ENCODE data around the gene TMEM37. TPM values are rescaled to one million over a fixed set of nuclear protein-coding genes. Genes with fewer than 3 reads are reported as not detected.
"Not testable (repeated sequence)": the region's sequence is repeated elsewhere in the genome, so short reads cannot be mapped to it uniquely, and the experiment has no call there.

TMEM37 gene, protein sequence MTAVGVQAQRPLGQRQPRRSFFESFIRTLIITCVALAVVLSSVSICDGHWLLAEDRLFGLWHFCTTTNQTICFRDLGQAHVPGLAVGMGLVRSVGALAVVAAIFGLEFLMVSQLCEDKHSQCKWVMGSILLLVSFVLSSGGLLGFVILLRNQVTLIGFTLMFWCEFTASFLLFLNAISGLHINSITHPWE
- not detected for total RNA-seq

DNA sequence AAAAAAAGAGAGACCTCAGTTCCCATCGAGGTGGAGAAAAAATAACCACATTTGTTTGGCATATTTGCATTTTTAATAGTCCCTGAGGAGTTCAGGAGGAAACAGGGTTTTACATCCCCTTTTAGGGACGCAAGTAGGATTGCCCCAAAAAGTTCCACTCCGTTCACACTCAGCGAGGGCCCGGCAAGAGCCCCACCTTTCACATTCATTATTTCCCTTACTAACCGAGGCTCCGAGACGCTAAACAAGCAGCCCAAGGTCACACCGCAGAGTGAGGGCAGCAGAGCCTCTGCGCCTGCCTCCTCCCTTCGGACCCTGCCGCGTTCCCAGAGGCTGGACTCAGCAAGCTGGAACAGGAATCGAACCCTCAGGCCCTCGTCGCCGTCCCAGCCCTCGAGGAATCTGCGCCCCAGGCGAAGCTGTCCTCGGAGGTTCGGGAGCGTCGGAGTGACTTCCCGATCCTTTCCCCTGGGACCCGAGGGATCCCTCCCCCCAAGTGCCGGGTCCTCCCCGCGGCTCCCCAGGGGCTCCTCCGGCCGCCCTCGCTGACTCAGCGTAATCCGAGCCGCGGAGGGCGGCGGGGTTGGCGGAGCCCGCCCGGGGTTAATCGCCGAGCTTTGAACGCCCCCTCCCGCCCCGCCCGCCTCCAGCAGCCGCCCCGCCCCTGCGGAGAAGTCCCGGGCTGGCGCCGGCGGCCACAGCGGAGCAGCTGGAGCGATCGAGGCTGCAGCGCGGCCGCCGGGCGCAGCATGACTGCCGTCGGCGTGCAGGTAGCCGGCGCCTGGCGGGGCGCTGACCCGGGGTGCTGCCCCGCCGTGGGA is at the start of gene TMEM37:
TSS of gene TMEM37 (plus strand) at position 700 of the 821 bp plus-strand sequence. CDS start at position 750, 50 bp downstream.
- no peak for DNase-seq

DNA sequence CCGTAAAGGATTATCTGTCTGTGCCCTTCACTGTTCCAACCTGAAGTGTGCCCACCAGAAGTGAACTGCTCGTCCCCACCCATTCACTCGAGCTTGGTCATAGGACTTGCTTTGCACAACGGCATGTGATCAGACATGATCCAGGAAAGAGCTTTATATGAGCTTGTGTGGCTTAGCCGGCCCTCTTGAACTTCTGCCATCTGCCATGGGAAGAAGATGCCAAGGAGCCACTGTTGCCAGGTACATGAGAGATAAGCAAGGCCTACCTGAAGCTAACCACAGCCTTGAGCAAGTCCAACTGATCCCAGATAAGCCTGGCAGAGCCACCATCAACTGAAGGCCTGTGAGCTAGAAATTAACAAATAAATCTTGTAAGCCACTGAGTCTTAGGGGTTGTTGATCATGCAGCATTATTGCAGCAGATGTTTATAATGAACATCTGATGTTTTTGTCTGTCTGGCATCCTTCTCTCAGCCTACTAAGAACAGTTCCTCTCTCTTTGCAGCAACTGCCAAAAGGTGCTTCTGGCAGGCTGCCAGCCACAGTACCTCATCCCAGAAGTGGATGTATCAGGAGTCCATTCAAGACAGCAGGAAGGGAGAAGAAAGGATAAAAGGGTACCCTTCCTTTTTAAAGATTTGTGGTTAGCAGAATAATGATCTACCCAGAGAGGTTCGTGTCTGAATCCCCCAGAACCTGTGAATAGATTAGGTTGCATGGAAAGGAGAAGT is 48.1 kb upstream of the TMEM37 start:
- DNase-seq: no peak

GRCh38 chr2:119384971-119385370 is 46.7 kb upstream of the TMEM37 start:
- no peak for DNase-seq

DNA sequence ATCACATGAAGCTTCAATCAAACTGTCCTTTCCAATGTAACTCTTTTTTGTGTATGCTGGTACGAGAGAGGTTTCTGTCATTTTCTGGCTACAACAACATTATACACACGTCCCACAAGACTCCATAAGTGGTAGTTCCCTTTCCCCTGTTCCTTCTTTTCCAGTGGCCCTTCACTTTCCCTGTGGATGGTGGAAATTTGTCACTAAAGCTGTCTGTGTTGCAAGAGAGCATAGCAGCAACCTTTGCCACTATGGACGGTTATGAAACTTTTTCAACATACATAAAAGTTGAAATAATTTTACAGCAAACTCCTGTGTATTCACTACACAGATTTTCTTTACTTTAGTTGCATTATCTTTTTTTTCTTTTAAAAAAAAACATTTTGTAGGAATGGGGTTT is 46.2 kb upstream of the TMEM37 start:
- no peak for DNase-seq

DNA sequence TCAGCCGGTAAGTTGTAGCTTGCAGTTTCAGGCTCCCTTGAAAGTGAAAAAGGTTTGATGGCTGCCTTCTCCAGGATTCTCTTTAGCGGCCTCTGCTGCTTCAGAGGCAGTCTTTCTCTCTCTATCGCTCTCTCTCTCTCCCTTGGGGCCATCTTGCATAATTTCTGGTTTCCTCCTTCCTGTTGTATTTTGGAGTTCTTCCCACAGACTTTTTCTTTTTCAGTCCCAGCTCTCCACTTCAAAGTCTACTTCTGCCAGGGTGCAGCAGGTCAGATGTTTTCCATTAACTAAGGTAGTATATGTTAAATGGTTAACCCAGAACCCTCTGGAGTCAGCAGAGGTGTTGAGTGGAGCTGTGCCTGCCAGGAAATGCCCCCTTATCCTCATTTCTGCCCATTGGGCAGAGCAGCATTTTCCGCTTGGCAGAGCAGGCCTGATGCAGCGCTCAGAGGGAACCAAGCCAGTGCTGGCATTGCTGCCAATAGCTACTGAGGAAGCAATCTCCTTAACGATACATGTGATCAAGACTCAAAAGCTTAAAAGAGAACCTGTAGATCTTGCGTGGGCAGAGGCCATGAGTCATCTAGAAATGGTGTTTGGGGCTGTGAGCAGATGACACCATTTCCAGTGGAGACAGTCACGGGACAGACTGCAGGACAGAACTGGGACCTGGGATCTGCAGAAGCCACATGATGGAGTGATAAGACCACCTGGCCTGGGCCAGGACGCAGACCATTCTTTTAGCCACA is 44.1 kb upstream of the TMEM37 start:
- no peak for DNase-seq

- no peak for DNase-seq
Observed at GRCh38 chr2:119389615-119390306, 41.9 kb upstream of the TMEM37 start.

DNA sequence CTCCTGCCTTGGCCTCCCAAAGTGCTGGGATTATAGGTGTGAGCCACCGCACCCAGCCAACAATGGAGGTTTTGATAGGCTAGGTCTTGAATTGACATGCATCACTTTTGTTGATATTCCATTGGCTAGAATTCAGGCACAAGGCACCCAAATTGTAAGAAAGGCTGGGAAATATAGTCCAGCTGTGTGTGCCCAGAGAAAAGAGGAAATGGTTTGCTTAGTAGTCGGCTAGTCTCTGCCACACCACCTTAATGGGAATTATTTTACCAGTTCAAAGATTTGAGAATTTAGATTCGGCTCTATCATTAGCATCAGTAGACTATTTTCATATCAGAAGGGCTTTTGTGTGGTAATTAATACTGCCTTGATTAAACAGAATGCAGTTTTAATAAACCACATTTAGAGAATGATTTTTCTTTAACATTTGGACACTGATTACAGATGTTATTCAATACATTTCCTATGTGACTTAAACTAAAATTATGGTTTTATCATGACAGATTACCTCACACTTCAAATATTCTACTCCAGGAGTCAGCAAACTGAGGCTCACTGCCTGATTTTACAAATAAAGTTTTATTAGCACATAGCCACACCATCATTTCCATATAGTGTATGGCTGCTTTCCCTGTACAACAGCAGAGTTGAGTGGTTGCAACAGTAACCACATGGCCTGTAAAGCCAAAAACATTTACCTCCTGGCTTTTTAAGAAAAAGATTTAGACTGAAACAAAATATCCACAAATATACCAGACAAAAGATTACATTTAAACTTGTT is 37.5 kb upstream of the TMEM37 start:
- DNase-seq: no peak

- DNase-seq: no peak
Observed at GRCh38 chr2:119397196-119397595, 34.5 kb upstream of the TMEM37 start.

DNA sequence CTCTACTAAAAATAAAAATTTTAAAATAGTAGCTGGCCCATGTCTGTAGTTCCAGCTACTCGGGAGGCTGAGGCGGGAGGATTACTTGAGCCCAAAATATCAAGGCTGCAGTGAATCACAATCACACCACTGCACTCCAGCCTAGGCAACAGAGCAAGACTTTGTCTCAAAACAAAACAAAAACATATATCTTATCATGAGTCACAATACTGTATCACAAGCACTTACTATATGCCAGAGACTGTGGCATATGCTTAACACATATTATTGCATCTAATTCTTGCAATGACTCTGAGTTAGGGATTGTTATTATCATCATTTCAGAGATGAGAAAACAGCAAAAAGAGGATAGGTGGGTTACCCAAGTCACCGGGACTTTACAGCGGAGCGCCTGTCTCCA is 29.5 kb upstream of the TMEM37 start:
- no peak for DNase-seq

DNA sequence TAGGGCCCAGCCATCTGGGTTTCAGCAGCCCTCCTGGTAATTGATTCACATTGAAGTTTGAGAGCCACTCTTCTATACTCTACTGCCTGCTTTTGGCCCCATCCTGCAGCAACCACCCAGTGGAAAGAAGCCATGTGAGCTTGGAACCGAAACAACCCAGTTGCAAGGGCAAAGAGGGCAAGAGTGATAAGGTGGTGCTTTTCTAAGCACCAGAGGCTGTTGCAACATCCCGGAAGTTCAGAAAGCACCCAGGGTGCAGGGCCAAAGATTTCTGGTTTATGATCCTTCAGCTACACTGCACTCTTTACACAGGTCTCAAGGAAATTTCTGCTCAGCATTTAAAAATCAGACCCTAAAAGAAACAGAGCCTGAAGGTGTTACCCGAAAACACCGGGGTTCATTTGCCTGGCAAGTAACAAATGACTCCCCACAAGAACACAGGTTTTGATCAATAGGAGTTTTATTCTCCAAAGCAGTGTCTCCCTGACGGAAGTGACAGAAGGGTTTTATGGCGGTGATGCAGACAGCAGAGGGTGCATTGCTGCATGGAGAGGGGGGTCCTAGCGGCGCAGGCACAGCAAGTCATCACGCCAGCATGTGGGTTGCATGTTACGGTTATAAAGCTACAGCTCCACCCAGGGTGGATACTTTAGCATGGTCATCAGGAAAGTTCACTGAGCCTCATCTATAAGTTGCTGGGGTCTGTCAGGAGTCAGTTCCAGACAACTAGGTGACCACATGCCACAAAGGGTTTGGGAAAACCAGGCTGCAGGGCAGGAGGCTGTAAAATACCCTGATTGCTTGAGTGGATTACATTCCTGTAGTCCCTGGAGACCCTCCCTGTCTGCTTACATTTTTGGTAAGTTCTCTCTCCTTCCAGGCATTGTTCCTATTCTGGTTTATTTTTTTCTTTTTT is 28.8 kb upstream of the TMEM37 start:
- DNase-seq: no peak

DNA sequence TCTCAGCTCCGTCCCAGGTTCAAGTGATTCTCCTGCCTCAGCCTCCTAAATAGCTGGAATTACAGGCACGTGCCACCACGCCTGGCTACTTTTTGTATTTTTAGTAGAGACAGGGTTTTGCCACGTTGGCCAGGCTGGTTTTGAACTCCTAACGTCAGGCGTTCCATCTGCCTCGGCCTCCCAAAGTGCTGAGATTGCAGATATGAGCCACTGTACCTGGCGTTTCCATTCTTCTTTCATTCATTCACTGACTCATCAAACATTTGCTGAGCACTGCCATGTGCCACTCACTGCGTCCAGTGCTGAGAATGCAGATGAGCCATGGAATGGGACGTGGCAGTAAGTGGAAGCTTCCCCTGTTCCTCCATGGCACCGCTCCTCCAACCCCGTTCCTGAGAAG is 28.0 kb upstream of the TMEM37 start:
- DNase-seq: not testable (repeated sequence)

GRCh38 chr2:119405151-119405550 is 26.5 kb upstream of the TMEM37 start:
- DNase-seq: no peak

- DNase-seq: no peak
Observed at GRCh38 chr2:119407430-119408220, 24.0 kb upstream of the TMEM37 start.

GRCh38 chr2:119408221-119408619 is 23.4 kb upstream of the TMEM37 start:
- DNase-seq: no peak

- no peak for DNase-seq
Observed at GRCh38 chr2:119409506-119409905, 22.1 kb upstream of the TMEM37 start.

- no peak for DNase-seq
Observed at GRCh38 chr2:119414894-119415293, 16.8 kb upstream of the TMEM37 start.

DNA sequence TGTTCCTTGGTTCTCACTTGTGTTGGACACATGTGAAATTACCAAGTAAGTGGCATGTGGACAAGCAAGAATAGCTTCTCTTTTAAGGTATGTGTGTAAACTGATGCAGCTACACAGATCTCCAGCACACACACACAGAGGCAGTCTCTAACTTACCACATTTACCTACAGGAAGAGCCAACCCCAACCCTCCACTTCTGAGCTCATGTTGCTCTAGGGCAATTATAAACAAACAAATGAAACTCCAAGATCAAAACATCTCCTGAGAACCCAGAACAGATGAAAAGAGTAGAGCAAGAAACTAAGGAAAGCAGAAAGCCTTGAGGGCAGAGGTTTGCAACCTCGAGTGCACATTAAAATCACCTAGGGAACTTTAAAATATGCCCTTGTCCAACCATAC is 16.0 kb upstream of the TMEM37 start:
- no peak for DNase-seq

DNA sequence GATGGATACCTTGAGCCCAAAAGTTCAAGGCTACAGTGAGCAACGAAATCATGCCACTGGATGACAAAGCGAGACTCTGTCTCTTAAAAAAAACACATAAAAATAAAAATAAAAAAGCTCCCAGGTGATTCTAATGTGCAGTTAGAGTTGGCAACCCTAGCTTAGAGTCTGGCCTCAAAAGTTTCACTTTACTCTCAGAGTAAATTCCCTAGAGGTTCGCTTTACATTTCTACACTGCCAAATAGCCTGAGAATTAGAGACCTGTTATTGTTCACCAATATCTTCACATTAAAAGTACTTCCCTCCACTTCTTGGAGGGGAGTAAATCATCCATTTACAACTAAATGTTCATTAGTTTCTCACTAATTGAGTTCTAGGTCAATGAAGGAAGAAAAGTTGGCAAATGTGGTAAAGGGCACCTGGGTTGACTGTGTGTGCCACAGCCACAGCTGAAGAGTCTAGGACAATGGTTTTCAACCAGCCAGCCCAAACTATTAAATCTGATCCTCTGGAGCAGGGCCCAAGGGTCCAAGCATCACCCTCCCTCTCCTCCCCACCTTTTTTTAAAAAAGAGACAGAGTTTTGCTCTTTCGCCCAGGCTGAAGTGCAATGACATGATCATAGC is 15.2 kb upstream of the TMEM37 start:
- no peak for DNase-seq

DNA sequence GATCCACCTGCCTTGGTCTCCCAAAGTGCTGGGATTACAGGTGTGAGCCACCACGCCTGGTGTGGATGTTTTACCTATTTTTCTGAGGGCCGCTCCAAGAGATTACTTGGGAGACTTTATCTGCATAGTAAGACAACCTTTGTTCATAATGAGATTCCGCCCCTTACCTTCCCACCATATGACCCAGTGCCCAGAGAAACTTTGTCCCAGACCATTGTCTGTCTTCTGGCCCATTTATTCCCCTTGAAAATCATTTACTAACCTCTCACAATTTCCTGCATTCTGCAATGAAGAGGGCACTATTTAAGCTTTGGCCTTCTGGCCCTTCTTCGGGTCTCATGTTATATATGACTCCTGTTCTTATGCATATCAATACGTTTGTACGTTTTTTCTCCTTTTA is 13.7 kb upstream of the TMEM37 start:
- no peak for DNase-seq

All from effector CD4-positive, alpha-beta T cell (primary cell).